Stimulated activated memory B cell treated with anti-CD40 and anti-IgM and Interleukin-4, amounts not matched to agents 10 μg/mL and 1 μg/mL and 100 μg/mL, for 72 hours (primary cell): ENCODE data around the gene DLK2.
"Not testable (repeated sequence)": the region's sequence is repeated elsewhere in the genome, so short reads cannot be mapped to it uniquely, and the experiment has no call there.

ENCODE experiments used
- ATAC-seq: fragments of 150-1000 bp; cut with Tn5 transposase; 2 replicates; pipeline ENCODE4 v1.10.0; 2021
- H3K27ac Mint-ChIP-seq: one replicate; pipeline ENCODE4 v1.8.0; 2022; ENCODE audit warnings: mild to moderate bottlenecking, mixed read lengths
- H3K27me3 Mint-ChIP-seq: one replicate; pipeline ENCODE4 v1.8.0; 2022; ENCODE audit warnings: mixed read lengths
- H3K36me3 Mint-ChIP-seq: one replicate; pipeline ENCODE4 v1.8.0; 2022; ENCODE audit warnings: mixed read lengths
- H3K4me1 Mint-ChIP-seq: one replicate; pipeline ENCODE4 v1.8.0; 2022; ENCODE audit warnings: mixed read lengths
- H3K4me3 Mint-ChIP-seq: one replicate; pipeline ENCODE4 v1.8.0; 2022; ENCODE audit warnings: mild to moderate bottlenecking, moderate library complexity, mixed read lengths
- H3K9me3 Mint-ChIP-seq: one replicate; pipeline ENCODE4 v1.8.0; 2022; ENCODE audit warnings: mixed read lengths

Gene DLK2

GRCh38 chr6:43455531-43456428, at the start of gene DLK2:
TSS of gene DLK2 (minus strand) at chr6:43455548. CDS start at chr6:43454825, 723 bp downstream.
- peak; percentile 65 for ATAC-seq
- H3K9me3 Mint-ChIP-seq, result no peaks in the 10 kb centered on the region
- peaks cover 8% of the 10 kb centered on the region for H3K27me3 Mint-ChIP-seq
- peak within 1 kb of the TSS; percentile 83 for H3K4me3 Mint-ChIP-seq
- peaks cover 7% of the 10 kb centered on the region for H3K36me3 Mint-ChIP-seq
- H3K4me1 Mint-ChIP-seq, result peaks cover 21% of the 10 kb centered on the region
- H3K27ac Mint-ChIP-seq, result peak within 1 kb of the TSS; percentile 7

DNA sequence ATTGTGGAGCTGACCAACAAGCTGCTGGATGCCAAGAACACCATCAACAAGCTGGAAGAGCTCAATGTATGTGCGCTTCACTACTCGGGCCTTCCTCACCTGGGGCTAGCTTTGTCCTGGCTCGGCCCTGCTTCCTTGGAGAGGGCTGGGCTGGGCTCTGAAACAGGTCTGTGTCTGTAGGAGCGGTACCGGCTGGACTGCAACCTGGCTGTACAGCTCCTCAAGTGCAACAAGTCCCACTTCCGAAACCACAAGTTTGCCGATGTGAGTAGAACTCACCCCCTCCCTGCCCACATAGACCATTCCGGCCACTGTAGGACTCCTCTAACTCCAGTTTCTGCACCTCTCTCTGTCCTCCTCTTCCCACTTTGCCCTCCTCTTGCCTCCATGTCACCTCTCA, 48.1 kb upstream of the DLK2 start:
- no peak overlapping the region for H3K4me3 Mint-ChIP-seq

DNA sequence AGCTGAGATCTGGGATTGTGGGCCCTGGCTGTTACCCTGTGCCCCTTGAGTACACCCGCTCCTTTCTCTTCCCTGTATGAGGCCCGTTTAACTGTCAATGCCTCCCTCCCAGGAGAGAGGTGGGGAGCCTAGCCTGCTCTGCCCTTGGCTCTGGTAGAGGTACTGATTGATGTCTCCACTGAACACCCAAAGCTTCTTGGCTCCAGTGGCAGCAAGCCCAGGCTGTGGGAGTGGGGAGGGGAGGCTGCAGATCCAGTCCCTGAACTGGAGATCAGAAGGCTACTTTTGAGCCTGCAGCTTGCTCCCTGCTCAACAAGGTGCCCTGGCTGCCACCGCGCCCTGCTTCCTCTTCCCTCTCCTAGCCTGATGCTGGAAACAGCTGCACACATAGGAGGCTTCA, 47.3 kb upstream of the DLK2 start:
- peaks cover 60% of the 10 kb centered on the region for H3K36me3 Mint-ChIP-seq
- H3K9me3 Mint-ChIP-seq, result no peaks in the 10 kb centered on the region
- peaks cover 16% of the 10 kb centered on the region for H3K4me1 Mint-ChIP-seq
- no peak overlapping the region for H3K4me3 Mint-ChIP-seq
- H3K27ac Mint-ChIP-seq, result no peak overlapping the region
- no peak for ATAC-seq
- peaks cover 4% of the 10 kb centered on the region for H3K27me3 Mint-ChIP-seq

More for the DNA sequence above, 48.1 kb upstream of the DLK2 start:
- peaks cover 58% of the 10 kb centered on the region for H3K36me3 Mint-ChIP-seq
- no peak for ATAC-seq
- no peaks in the 10 kb centered on the region for H3K9me3 Mint-ChIP-seq
- peaks cover 12% of the 10 kb centered on the region for H3K27me3 Mint-ChIP-seq
- H3K4me1 Mint-ChIP-seq, result peaks cover 19% of the 10 kb centered on the region
- H3K27ac Mint-ChIP-seq, result no peak overlapping the region

DNA sequence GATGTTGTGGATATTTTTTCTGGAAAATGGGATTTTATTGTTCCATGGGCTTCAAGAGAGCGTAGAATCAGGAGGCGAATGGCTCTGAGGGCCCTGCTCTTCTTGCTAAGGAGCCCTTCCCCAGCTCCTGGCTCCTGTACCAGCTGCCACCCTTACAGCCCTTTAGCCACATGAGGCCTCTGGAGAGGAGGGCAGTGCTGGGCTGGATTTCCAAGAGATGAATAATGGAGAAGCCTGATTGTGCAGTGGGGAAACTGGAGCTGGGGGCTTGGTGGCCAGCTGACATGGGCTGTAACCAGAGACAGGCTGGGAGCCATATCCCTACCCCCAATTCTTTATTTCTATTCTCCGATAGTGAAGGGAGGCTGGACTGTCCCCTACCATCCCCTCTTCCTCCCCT, 45.6 kb upstream of the DLK2 start:
- no peaks in the 10 kb centered on the region for H3K4me1 Mint-ChIP-seq
- H3K4me3 Mint-ChIP-seq, result no peak overlapping the region
- peaks cover 52% of the 10 kb centered on the region for H3K36me3 Mint-ChIP-seq
- no peak for ATAC-seq
- no peaks in the 10 kb centered on the region for H3K27me3 Mint-ChIP-seq
- no peak overlapping the region for H3K27ac Mint-ChIP-seq
- no peaks in the 10 kb centered on the region for H3K9me3 Mint-ChIP-seq

DNA sequence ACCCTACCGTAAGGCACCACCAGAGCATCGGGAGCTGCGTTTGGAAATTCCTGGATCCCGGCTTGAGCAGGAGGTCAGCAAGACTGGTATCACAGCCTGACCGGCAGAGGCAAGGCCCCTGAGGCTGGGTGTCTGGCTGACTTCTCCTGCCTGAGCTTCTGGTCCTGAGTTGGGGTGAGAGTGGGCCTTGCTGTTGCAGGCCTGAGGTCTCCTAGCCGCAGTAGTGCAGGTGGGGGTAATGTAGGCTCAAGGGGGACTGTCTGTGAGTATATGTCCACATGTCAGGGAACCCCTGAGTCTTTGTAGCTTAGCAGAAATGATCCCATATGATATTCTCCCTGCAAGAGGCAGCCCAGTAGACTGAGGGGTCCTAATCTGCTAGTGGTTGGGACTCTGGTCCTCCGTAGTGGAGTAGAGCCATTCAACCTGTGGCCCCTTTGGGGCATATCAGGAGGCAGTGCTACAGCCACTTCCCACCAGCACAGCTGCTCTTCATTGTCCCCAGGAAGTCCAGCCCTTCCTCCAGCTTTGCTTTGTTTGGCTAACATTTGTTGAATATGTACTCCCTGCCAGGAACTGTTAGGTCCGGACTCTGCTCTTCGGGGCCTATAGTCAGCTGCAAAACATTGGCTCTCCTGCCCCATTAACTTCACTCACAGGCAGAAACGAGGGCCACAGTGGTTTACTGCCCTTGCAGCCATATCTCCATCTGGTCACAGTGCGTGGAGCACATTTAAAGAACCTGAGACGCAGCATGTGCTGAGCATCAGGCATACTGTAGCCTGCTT, 43.9 kb upstream of the DLK2 start:
- Mint-ChIP-seq H3K36me3 (peaks cover 52% of the 10 kb centered on the region), H3K4me3 (no peak overlapping the region), H3K9me3 (no peaks in the 10 kb centered on the region), H3K27ac (no peak overlapping the region), H3K4me1 (peaks cover 7% of the 10 kb centered on the region), H3K27me3 (no peaks in the 10 kb centered on the region)
- no peak for ATAC-seq

- peaks cover 45% of the 10 kb centered on the region for H3K36me3 Mint-ChIP-seq
- not testable (repeated sequence) for H3K9me3 Mint-ChIP-seq, H3K27ac Mint-ChIP-seq, H3K4me3 Mint-ChIP-seq, H3K4me1 Mint-ChIP-seq, H3K27me3 Mint-ChIP-seq, ATAC-seq
These were observed 42.9 kb upstream of the DLK2 start for GRCh38 chr6:43498291-43498690.

DNA sequence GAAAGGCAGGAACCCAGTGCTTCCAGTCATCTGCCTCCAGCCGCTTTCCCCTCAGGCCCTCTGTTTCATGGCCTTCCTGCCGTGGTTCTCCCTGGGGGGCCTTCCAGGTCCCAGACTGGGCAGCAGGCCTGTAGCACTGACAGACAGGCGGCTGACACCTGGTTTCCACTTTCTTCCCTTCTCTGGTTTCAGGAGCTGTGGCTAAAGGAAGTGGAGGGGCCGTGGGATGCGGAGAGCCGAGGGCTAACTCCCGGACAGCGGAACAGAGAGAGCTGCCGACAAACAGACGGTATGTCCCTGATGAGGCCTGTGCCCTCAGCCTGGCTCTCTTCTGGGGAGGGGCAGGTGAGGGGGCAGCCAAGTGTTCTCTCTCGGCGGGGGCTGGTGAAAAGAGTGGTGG, 42.3 kb upstream of the DLK2 start:
- H3K36me3 Mint-ChIP-seq, result peaks cover 39% of the 10 kb centered on the region
- H3K9me3 Mint-ChIP-seq, result no peaks in the 10 kb centered on the region
- H3K27ac Mint-ChIP-seq, result no peak overlapping the region
- H3K4me3 Mint-ChIP-seq, result no peak overlapping the region
- H3K4me1 Mint-ChIP-seq, result peaks cover 7% of the 10 kb centered on the region
- no peaks in the 10 kb centered on the region for H3K27me3 Mint-ChIP-seq
- ATAC-seq, result no peak

DNA sequence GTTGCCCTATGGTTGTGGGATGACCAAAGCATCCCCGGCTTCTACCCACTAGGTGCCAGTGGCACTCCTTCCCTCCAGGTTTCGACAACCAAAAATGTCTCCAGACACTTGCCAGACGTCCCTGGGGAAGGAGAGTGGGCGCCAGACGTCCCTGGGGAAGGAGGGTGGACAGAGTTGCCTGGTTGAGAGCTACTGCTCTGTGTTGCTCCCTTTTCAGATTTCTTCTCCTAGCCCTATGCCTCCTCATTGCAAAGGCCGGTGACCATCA, 41.7 kb upstream of the DLK2 start:
- H3K4me3 Mint-ChIP-seq, result no peak overlapping the region
- H3K27me3 Mint-ChIP-seq, result no peaks in the 10 kb centered on the region
- H3K36me3 Mint-ChIP-seq, result peaks cover 33% of the 10 kb centered on the region
- H3K27ac Mint-ChIP-seq, result no peak overlapping the region
- no peaks in the 10 kb centered on the region for H3K9me3 Mint-ChIP-seq
- peaks cover 7% of the 10 kb centered on the region for H3K4me1 Mint-ChIP-seq
- ATAC-seq, result no peak

- Mint-ChIP-seq H3K9me3 (no peaks in the 10 kb centered on the region), H3K4me3 (no peak overlapping the region), H3K36me3 (peaks cover 28% of the 10 kb centered on the region), H3K27ac (no peak overlapping the region), H3K27me3 (no peaks in the 10 kb centered on the region), H3K4me1 (peaks cover 7% of the 10 kb centered on the region)
- ATAC-seq, result no peak
These were observed 41.2 kb upstream of the DLK2 start for GRCh38 chr6:43496370-43497128.

- H3K4me1 Mint-ChIP-seq, result peaks cover 7% of the 10 kb centered on the region
- no peak for ATAC-seq
- H3K27me3 Mint-ChIP-seq, result no peaks in the 10 kb centered on the region
- H3K27ac Mint-ChIP-seq, result peak overlapping the region; percentile 29
- peaks cover 18% of the 10 kb centered on the region for H3K36me3 Mint-ChIP-seq
- no peaks in the 10 kb centered on the region for H3K9me3 Mint-ChIP-seq
- H3K4me3 Mint-ChIP-seq, result no peak overlapping the region
These were observed 40.1 kb upstream of the DLK2 start for GRCh38 chr6:43495409-43495941.

DNA sequence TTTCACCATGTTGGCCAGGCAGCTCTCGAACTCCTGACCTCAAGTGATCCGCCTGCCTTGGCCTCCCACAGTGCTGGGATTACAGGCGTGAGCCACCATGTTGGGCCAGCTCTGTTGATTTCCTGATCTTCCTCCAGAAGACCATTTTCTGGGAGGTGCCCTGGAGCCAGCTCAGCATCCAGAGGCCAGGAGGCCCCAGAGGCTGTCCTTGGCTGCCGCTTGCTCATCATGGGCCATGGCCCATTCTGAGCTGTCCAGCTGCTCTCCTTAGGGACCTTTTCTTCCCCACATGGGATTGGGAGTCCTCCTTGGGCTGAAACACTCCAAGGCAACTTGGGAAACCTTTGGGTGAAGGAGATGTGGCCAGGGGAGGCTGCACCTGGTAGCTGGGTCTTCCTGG, 39.4 kb upstream of the DLK2 start:
- no peaks in the 10 kb centered on the region for H3K27me3 Mint-ChIP-seq
- H3K9me3 Mint-ChIP-seq, result no peaks in the 10 kb centered on the region
- no peak for ATAC-seq
- H3K27ac Mint-ChIP-seq, result peak overlapping the region; percentile 29
- H3K4me3 Mint-ChIP-seq, result no peak overlapping the region
- H3K36me3 Mint-ChIP-seq, result peaks cover 19% of the 10 kb centered on the region
- H3K4me1 Mint-ChIP-seq, result peaks cover 12% of the 10 kb centered on the region

DNA sequence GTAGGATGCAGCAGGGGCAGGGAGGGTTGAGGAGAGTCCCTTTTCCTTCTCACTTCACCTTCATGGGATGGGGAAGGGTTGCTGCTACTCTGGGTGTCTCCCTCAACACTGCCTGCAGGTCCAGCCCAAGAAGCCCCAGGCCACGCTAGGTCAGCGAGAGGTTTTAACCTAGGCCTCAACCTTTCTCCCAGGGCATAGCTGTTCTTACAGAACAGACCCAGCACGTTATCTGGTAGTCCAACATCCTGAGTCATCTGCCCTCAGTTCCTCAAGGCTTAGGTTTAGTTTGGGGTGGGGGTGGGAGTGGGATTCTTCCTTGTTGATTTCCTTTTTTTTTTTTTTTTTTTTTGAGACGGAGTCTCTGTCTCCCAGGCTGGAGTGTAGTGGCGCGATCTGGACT, 39.0 kb upstream of the DLK2 start:
- Mint-ChIP-seq H3K4me3 (no peak overlapping the region), H3K36me3 (peaks cover 15% of the 10 kb centered on the region), H3K9me3 (no peaks in the 10 kb centered on the region), H3K27me3 (no peaks in the 10 kb centered on the region), H3K4me1 (peaks cover 14% of the 10 kb centered on the region), H3K27ac (no peak overlapping the region)
- ATAC-seq, result no peak

- H3K36me3 Mint-ChIP-seq, result peaks cover 11% of the 10 kb centered on the region
- H3K4me3 Mint-ChIP-seq, result no peak overlapping the region
- no peak overlapping the region for H3K27ac Mint-ChIP-seq
- H3K4me1 Mint-ChIP-seq, result peaks cover 18% of the 10 kb centered on the region
- H3K27me3 Mint-ChIP-seq, result no peaks in the 10 kb centered on the region
- no peaks in the 10 kb centered on the region for H3K9me3 Mint-ChIP-seq
- no peak for ATAC-seq
These were observed 38.5 kb upstream of the DLK2 start for GRCh38 chr6:43493833-43494232.

DNA sequence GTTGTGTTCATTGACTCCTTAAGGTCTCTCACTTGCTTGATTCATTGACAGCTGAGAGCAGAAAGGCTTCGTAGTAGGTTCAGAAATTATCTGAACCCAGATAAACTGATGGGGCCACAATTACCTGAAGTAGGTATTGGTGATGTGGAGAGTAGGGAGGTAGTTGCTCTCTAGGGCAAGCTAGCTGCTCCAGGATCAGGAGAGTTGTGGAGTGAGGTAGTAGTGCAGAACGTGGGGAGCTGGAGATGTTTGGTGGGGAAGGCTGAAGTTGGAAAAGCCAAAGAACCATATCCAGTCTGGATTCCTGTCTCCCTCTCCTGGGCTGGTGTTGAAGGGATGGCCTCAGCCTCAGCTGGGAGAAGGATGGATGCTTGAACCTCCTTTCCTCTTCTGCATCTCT, 37.9 kb upstream of the DLK2 start:
- no peaks in the 10 kb centered on the region for H3K27me3 Mint-ChIP-seq
- no peak for ATAC-seq
- H3K9me3 Mint-ChIP-seq, result no peaks in the 10 kb centered on the region
- H3K36me3 Mint-ChIP-seq, result peaks cover 7% of the 10 kb centered on the region
- no peak overlapping the region for H3K4me3 Mint-ChIP-seq
- no peak overlapping the region for H3K27ac Mint-ChIP-seq
- peaks cover 22% of the 10 kb centered on the region for H3K4me1 Mint-ChIP-seq

GRCh38 chr6:43492673-43493072, 37.3 kb upstream of the DLK2 start:
- Mint-ChIP-seq H3K36me3 (peaks cover 10% of the 10 kb centered on the region), H3K27me3 (no peaks in the 10 kb centered on the region), H3K4me3 (no peak overlapping the region), H3K9me3 (no peaks in the 10 kb centered on the region), H3K4me1 (peaks cover 26% of the 10 kb centered on the region), H3K27ac (no peak overlapping the region)
- ATAC-seq, result no peak
